NCI-H524 (cell line): ENCODE measurements around the gene TAF1L.
A peak's percentile ranks its signal among the peaks of the same experiment; 100 is the strongest.

ENCODE experiments used
- DNase-seq, 2 experiments: peaks; one replicate each; lab custom pipeline; 2025; lab: John Stamatoyannopoulos, UW

The TAF1L gene

DNA sequence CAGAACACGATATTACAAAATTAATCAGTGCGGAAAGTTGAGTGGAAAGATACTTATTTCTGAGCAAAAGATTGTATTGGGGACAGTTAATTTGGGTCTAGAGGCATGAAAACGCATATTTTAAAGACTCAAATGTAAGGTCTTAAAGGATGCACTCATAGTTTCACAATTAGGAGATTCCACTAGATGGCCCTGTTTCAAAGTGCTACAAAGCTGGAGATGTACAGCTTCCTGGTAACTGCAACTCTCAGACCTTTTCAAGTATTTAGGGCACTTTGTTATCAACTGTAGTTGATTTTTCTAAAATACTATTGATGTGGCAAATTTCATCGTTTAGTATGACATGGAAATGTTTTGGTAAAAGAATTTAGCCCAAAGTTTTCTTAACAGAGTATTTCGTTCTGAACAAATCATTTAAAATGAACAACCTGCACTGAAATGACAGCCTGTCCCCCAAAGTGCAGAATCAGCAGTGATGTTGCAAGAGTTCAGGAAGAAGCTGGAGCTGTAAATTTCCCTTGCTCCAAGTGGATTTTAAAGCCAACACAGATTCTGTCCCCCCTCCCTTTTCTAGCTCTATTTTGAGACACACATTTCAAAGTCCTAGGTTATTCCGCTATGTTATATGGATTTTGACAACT lies 46.3 kb downstream of the TAF1L start:
- DNase-seq: peak in 1 of 2 experiments; percentile 52

DNA sequence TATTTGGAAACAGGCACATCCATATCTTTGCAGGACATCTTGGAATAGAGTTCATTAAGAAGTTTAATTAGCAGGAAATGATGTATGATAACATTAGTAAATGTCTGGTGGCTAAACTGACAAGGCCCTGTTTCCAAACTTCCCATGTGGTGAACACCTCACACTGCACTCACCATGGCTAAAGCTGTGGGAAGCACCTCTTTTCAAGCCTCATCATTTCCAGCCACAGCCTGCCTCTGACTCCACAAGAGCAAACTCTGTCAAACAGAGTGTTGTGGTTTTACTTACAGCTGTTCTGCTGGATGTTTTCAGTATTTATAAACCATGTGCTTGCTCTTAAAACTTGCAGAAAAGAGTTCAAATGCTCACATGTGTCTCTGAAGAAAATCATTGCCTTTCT lies 47.6 kb downstream of the TAF1L start:
- DNase-seq: no peak

DNA sequence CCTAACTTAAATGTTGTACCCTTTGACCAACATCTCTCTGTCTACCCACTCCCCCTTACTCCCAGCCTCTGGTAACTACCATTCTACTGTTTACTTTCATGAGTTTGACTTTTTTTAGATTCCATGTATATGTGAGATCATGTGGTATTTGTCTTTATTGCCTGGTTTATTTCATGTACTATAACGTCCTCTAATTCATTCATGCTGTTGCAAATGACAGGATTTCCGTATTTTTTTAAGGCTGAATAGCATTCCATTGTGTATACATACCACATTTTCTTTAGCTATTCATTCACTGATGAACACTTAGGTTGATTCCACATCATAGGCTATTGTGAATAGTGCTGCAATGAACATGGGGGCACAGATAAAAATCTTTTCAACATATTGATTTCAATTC lies 50.7 kb downstream of the TAF1L start:
- no peak for DNase-seq

DNA sequence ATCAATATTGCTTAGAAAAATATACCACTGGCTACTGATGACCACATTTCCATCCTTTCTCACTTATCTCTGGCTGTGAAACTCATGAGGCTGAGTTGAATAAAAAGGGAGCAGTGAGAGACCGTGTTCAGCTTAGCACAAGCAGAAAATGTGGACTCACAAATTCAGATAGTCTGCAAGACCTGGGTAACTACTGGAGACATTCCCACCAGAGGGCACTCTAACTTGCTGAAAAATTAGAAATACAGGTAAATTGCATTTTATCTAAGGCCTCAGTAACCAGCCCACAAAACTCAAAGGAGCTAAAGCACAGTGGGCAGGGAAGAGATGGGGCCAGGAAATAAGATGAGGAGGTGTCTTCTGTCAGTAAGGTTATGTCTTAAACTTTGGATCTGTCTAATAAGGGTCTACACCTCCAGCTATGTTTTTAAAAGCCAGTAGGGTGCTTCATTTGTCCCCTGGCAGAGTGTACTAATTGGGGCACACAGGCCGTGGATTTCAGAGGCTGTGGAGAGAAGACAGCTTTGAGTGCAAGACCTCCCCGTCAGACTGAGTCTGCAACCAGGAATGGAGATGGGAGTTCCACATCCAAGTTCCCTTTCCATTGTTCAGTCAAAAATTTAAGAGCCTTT lies 53.8 kb downstream of the TAF1L start:
- DNase-seq: peak; percentile 48 to 67

DNA sequence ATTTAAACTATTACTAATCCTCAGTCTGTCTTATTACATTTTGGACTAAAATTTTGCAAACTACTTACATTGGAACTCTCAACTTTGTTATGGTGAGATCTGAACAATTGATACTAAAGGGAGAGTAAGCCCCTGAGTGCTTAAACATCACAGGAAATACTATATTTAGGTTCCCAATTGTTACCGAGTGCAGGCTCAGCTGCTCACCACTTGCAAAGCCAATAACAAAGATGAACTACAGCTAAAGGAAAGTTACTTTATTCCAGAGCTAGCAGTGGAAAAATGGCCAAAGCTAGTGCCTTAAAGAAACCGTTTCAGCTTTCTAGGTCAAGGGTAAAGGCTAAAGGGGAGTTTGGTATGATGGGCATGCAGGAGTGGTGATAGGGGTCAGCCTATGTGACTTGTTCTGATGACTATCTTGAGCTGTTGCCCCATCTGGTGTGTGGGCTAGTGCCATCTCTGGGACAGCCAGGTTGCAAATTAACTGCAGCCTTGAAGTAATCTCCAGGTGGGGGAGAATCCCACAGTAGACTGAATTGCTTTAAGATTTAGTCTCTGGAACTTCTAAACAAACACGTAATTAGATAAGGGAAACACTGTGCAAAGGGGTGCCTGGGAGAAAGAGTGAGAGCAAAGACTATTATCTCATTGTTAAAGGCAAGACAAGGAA lies 54.7 kb downstream of the TAF1L start:
- peak in 1 of 2 experiments; percentile 8 for DNase-seq

DNA sequence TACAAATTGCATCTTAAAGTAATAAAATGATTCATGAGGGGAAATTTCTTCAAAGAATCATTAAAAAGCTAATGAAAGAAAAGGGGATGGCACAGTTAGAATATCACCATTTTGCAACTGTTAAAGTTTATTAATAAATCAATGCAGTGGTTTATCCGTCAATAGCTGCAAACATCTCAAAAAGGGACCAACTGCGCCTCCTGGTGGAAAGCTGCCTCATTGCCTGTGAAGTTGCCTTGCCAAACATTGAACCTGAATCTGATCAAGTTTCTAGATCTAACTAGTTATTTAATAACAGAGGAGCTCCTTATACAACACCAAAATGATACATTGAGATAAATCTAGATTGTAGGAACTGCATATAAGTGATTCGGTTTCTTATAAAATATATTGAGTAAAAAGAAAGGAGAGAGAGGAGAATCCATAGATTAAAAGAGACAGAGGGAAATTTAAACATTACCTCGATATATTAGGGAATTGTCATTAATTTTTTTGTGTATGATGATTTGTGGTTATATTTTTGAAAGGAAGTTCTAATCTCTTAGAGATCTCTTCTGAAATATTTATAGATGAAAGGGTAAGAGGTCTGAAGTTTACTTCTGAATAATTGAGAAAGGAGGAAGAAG lies 55.6 kb downstream of the TAF1L start:
- DNase-seq: peak in 1 of 2 experiments; percentile 59
